ENCODE results near the gene RMND5B.
"Not testable (repeated sequence)": the region's sequence is repeated elsewhere in the genome, so short reads cannot be mapped to it uniquely, and the experiment has no call there.

RMND5B gene

GRCh38 chr5:178187014-178187413 lies 56.2 kb downstream of the RMND5B start, which contains the start of gene GMCL2:
Gene GMCL2, minus strand, starts transcription at chr5:178187371. Its CDS starts 72 bp downstream, at chr5:178187299.
- TF ChIP-seq ZNF274 (IDR thresholded peaks at IDR 0.05; ENCODE audit: low read depth, low read length), result no peak
- H3K4me3 ChIP-seq (ENCODE audit: low read length), result no peak within 1 kb of the TSS

- H3K4me3 ChIP-seq (ENCODE audit: low read length), result no peak overlapping the region
- no peak for TF ChIP-seq ZNF274 (IDR thresholded peaks at IDR 0.05; ENCODE audit: low read depth, low read length)
These were observed 58.6 kb downstream of the RMND5B start for GRCh38 chr5:178189433-178189832.

GRCh38 chr5:178191661-178192060 lies 60.8 kb downstream of the RMND5B start:
- no peak overlapping the region for H3K4me3 ChIP-seq (ENCODE audit: low read length)
- TF ChIP-seq ZNF274 (IDR thresholded peaks at IDR 0.05; ENCODE audit: low read depth, low read length), result no peak

- no peak for TF ChIP-seq ZNF274 (IDR thresholded peaks at IDR 0.05; ENCODE audit: low read depth, low read length)
- no peak overlapping the region for H3K4me3 ChIP-seq (ENCODE audit: low read length)
These were observed 61.4 kb downstream of the RMND5B start for GRCh38 chr5:178192244-178192643.

- TF ChIP-seq ZNF274 (IDR thresholded peaks at IDR 0.05; ENCODE audit: low read depth, low read length), result no peak
- no peak overlapping the region for H3K4me3 ChIP-seq (ENCODE audit: low read length)
These were observed 62.0 kb downstream of the RMND5B start for GRCh38 chr5:178192787-178193186.

- no peak for TF ChIP-seq ZNF274 (IDR thresholded peaks at IDR 0.05; ENCODE audit: low read depth, low read length)
- no peak overlapping the region for H3K4me3 ChIP-seq (ENCODE audit: low read length)
These were observed 62.5 kb downstream of the RMND5B start for GRCh38 chr5:178193251-178193809.

- H3K4me3 ChIP-seq (ENCODE audit: low read length), result no peak overlapping the region
- TF ChIP-seq ZNF274 (IDR thresholded peaks at IDR 0.05; ENCODE audit: low read depth, low read length), result no peak
These were observed 63.2 kb downstream of the RMND5B start for GRCh38 chr5:178194026-178194425.

- TF ChIP-seq ZNF274 (IDR thresholded peaks at IDR 0.05; ENCODE audit: low read depth, low read length), result no peak
- no peak overlapping the region for H3K4me3 ChIP-seq (ENCODE audit: low read length)
These were observed 65.5 kb downstream of the RMND5B start for GRCh38 chr5:178196281-178196812.

GRCh38 chr5:178196986-178197385 lies 66.2 kb downstream of the RMND5B start:
- no peak overlapping the region for H3K4me3 ChIP-seq (ENCODE audit: low read length)
- TF ChIP-seq ZNF274 (IDR thresholded peaks at IDR 0.05; ENCODE audit: low read depth, low read length), result no peak

GRCh38 chr5:178198151-178198550 lies 67.3 kb downstream of the RMND5B start:
- not testable (repeated sequence) for H3K4me3 ChIP-seq (ENCODE audit: low read length)

GRCh38 chr5:178198706-178199105 lies 67.9 kb downstream of the RMND5B start:
- no peak overlapping the region for H3K4me3 ChIP-seq (ENCODE audit: low read length)
- no peak for TF ChIP-seq ZNF274 (IDR thresholded peaks at IDR 0.05; ENCODE audit: low read depth, low read length)

- no peak overlapping the region for H3K4me3 ChIP-seq (ENCODE audit: low read length)
- no peak for TF ChIP-seq ZNF274 (IDR thresholded peaks at IDR 0.05; ENCODE audit: low read depth, low read length)
These were observed 69.0 kb downstream of the RMND5B start for GRCh38 chr5:178199581-178200434.
